ENCODE results near the gene TXLNA. TPM values are rescaled to one million over a fixed set of nuclear protein-coding genes. Genes with fewer than 3 reads are reported as not detected.

Gene TXLNA
- total RNA-seq, 1 donor from 2014 or later, result 47.5 TPM

Other genes starting within 250 kb of the TXLNA start
- gene PTP4A2, start 241.3 kb upstream of the TXLNA start, total RNA-seq, result 244 TPM
- 81.7 TPM for gene KHDRBS1, start 165.8 kb upstream of the TXLNA start, total RNA-seq
- 18.1 TPM for gene TMEM39B, start 106.7 kb upstream of the TXLNA start, total RNA-seq
- gene KPNA6, start 71.6 kb upstream of the TXLNA start, total RNA-seq, result 69.2 TPM
- 2.7 TPM for gene CCDC28B, start 20.9 kb downstream of the TXLNA start, total RNA-seq
- gene IQCC, start 26.0 kb downstream of the TXLNA start, total RNA-seq, result 1.2 TPM
- not detected for gene DCDC2B, start 29.4 kb downstream of the TXLNA start, total RNA-seq
- 22.3 TPM for gene TMEM234, start 42.7 kb downstream of the TXLNA start, total RNA-seq
- 116 TPM for gene EIF3I, start 42.7 kb downstream of the TXLNA start, total RNA-seq
- gene FAM167B, start 67.5 kb downstream of the TXLNA start, total RNA-seq, result 65.9 TPM
- 8.3 TPM for gene LCK, start 71.6 kb downstream of the TXLNA start, total RNA-seq
- gene HDAC1, start 112.4 kb downstream of the TXLNA start, total RNA-seq, result 71.2 TPM
- gene MARCKSL1, start 156.6 kb downstream of the TXLNA start, total RNA-seq, result 44.5 TPM
- gene FAM229A, start 182.8 kb downstream of the TXLNA start, total RNA-seq, result 9.3 TPM
- 2.5 TPM for gene TSSK3, start 182.9 kb downstream of the TXLNA start, total RNA-seq
- gene BSDC1, start 214.8 kb downstream of the TXLNA start, total RNA-seq, result 67.6 TPM

Data from upper lobe of right lung (tissue), 1 donor.